Hepatocyte (in vitro differentiated cells): ENCODE data around the gene KLK5.

Experiments used
- CTCF ChIP-seq: fragments of 200-600 bp; sonication (generic); IDR thresholded peaks from 2 replicates; pipeline ENCODE4 v1.5.1; 2016; ENCODE audit warnings: antibody characterized with exemption, mild to moderate bottlenecking; ENCODE audit not compliant: poor library complexity
- EZH2 ChIP-seq: fragments of 200-600 bp; sonication (generic); IDR thresholded peaks from 2 replicates; pipeline ENCODE4 v1.6.1; 2016; ENCODE audit warnings: antibody characterized with exemption, mild to moderate bottlenecking, borderline replicate concordance
- EZH2phosphoT487 ChIP-seq: fragments of 200-600 bp; sonication (generic); IDR thresholded peaks from one replicate; pipeline ENCODE4 v1.6.1; 2018; ENCODE audit warnings: antibody characterized with exemption, mild to moderate bottlenecking, low read depth, moderate library complexity; ENCODE audit not compliant: unreplicated experiment, severe bottlenecking

- TF ChIP-seq CTCF (no peak), EZH2phosphoT487 (no peak), EZH2 (no peak)
Measured at GRCh38 chr19:50924586-50924985, 28.3 kb downstream of the KLK5 start.
